Activated CD4-positive, alpha-beta T cell treated with anti-CD3 and anti-CD28 coated beads, Interleukin-2, amount 10 ng/mL, durations not matched to agents 7 days and 5 days (primary cell): Measurements from ENCODE around the gene ITGB1BP2. TPM values are rescaled to one million over a fixed set of nuclear protein-coding genes. Genes with fewer than 3 reads are reported as not detected.
"Not testable (repeated sequence)": the region's sequence is repeated elsewhere in the genome, so short reads cannot be mapped to it uniquely, and the experiment has no call there.

Source experiments
- CTCF ChIA-PET: fragments of 350-600 bp; sonication (Branson Sonifier 250); formaldehyde crosslinking; loops from one replicate; lab custom pipeline; 2021; ENCODE audit warnings: antibody characterized with exemption; lab: Charles Lee
- POLR2A ChIA-PET: fragments of 350-600 bp; sonication (Branson Sonifier 250); formaldehyde crosslinking; loops from one replicate; lab custom pipeline; 2021; ENCODE audit warnings: antibody characterized with exemption; lab: Charles Lee
- DNase-seq: peaks from one replicate; pipeline ENCODE4 v3.0.0-alpha.2; 2020
- H3K27ac Mint-ChIP-seq: one replicate; pipeline ENCODE4 v1.8.0; 2021; ENCODE audit warnings: mild to moderate bottlenecking, moderate library complexity, mixed read lengths
- H3K27me3 Mint-ChIP-seq: one replicate; pipeline ENCODE4 v1.8.0; 2021; ENCODE audit warnings: mixed read lengths
- H3K36me3 Mint-ChIP-seq: one replicate; pipeline ENCODE4 v1.8.0; 2021; ENCODE audit warnings: low read depth, mixed read lengths
- H3K4me1 Mint-ChIP-seq: one replicate; pipeline ENCODE4 v1.8.0; 2021; ENCODE audit warnings: mixed read lengths
- H3K4me3 Mint-ChIP-seq: one replicate; pipeline ENCODE4 v1.8.0; 2021; ENCODE audit warnings: mild to moderate bottlenecking, moderate library complexity, mixed read lengths
- H3K9me3 Mint-ChIP-seq: one replicate; pipeline ENCODE4 v1.8.0; 2021; ENCODE audit warnings: mixed read lengths
- total RNA-seq, 2 experiments: library from RNA; stranded (reverse); gene quantifications; one replicate each; pipeline ENCODE4 v1.2.3, GENCODE V29; 2021

Gene ITGB1BP2
- total RNA-seq: 1 to 10 TPM; 4.4 to 4.7 TPM

DNA sequence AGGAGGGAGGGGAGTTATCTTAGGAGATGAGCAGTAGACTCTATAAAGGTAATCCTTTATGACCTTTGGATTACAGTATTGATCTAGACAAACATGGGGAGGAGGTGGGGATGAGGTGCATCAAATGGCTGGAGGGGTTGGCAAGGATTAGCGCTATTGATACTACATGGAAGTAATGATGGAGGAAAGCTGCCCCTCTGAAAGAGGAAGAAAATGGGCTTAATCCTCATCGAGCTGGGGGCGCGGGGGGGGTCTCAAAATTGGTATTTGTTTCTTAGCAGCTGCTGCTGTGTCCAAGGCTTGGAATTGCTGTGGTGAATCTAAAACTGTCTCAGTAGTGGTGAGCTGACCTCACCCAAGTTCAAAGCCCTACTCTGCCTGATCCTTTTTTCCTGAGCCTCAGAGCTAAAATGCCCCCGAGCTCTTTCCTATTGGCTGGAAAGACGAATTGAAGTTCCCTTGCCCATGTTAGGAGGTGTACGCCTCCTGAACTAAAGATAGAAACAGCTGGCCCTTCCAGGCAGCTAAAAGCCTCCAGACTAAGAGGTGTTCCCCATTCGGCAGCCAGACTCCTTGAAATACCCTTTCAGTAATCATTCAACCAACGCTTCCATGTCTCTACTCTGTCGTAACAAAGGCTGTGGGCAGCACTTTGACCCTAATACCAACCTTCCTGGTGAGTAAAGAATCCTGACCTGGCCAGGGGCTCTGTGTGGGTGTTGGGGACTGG is at the start of gene ITGB1BP2:
TSS of gene ITGB1BP2 (plus strand) at position 556 of the 730 bp plus-strand sequence. CDS start at position 613, 57 bp downstream.
- ChIA-PET CTCF (interaction anchor here (0.6 to 1.1 kb wide), 3 partner anchors 13 to 22 kb away, joined by 3 read pairs; no protein-coding TSS in a partner anchor), POLR2A (no interaction called here)
- Mint-ChIP-seq H3K27me3 (no peaks in the 10 kb centered on the region), H3K4me1 (peaks cover 22% of the 10 kb centered on the region), H3K27ac (peak within 1 kb of the TSS; percentile 41), H3K36me3 (peaks cover 60% of the 10 kb centered on the region), H3K4me3 (no peak within 1 kb of the TSS), H3K9me3 (no peaks in the 10 kb centered on the region)
- DNase-seq: no peak

DNA sequence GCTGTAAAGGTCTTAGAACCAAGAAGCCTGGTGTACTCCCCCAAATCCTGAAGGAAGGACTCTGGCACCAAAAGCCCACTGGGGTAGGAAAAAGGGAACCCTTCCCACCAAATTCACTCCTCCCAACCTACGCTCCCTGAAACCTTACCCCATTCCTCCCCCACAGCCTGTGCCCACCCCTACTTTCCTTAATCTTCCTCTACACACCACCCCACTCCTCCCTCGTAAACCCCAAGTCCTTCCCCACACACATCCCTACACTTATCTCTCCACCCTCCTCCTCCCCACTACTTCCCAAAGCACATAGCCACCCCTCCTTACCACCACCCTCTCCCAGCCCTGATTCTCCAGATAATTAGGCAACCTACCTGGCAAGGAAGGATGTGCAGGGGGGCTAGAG is 49.3 kb upstream of the ITGB1BP2 start:
- peaks cover 6% of the 10 kb centered on the region for H3K36me3 Mint-ChIP-seq
- no peaks in the 10 kb centered on the region for H3K27me3 Mint-ChIP-seq
- H3K27ac Mint-ChIP-seq: no peak overlapping the region
- CTCF ChIA-PET: no interaction called here
- POLR2A ChIA-PET: no interaction called here
- H3K4me1 Mint-ChIP-seq: peaks cover 36% of the 10 kb centered on the region
- peak overlapping the region; percentile 91 for H3K4me3 Mint-ChIP-seq
- no peaks in the 10 kb centered on the region for H3K9me3 Mint-ChIP-seq
- no peak for DNase-seq

DNA sequence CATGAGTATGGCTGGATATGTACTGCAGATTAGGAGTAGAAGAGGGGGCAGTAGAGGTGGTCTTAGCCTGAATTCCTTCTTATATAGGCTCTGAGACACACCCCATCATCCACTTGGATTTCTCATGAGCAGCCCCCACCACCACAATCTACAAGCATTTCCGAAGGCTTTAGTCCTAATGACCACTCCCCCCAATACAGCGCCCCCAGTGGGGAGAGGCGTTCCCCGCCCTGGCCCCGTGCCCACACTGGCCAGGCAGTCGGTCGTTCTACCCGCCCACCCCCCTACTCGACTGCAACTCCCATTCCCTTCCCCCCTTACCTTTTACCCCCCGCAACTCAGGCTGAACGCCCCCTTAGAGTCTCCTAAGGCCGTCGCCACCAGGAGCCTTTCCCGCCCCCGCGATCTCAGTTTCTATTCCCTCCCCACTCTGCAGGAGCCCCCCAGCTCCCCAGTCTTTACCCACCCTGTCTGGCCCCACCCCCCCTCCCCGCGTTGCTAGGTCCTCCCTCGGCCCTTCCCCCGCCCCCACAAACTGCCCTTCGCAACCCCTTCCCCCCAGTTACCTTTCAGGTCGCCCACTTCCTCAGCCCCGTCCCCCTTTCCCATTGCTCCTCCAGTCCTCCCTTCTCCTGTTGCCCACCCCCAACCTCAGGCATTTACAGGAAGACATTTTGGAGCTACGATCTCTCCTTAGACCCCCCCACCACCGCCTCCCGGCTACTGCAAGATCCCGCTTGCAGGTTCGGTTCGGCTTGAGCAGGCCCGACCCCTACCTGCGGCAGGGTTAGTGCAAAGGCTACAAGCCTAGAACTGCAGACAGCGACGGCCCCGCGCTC is 48.1 kb upstream of the ITGB1BP2 start:
- H3K9me3 Mint-ChIP-seq: no peaks in the 10 kb centered on the region
- peak overlapping the region; percentile 94 for H3K27ac Mint-ChIP-seq
- peaks cover 36% of the 10 kb centered on the region for H3K4me1 Mint-ChIP-seq
- ChIA-PET CTCF (no interaction called here), POLR2A (no interaction called here)
- peak overlapping the region; percentile 91 for H3K4me3 Mint-ChIP-seq
- no peaks in the 10 kb centered on the region for H3K27me3 Mint-ChIP-seq
- H3K36me3 Mint-ChIP-seq: peaks cover 4% of the 10 kb centered on the region
- DNase-seq: peak; percentile 30

DNA sequence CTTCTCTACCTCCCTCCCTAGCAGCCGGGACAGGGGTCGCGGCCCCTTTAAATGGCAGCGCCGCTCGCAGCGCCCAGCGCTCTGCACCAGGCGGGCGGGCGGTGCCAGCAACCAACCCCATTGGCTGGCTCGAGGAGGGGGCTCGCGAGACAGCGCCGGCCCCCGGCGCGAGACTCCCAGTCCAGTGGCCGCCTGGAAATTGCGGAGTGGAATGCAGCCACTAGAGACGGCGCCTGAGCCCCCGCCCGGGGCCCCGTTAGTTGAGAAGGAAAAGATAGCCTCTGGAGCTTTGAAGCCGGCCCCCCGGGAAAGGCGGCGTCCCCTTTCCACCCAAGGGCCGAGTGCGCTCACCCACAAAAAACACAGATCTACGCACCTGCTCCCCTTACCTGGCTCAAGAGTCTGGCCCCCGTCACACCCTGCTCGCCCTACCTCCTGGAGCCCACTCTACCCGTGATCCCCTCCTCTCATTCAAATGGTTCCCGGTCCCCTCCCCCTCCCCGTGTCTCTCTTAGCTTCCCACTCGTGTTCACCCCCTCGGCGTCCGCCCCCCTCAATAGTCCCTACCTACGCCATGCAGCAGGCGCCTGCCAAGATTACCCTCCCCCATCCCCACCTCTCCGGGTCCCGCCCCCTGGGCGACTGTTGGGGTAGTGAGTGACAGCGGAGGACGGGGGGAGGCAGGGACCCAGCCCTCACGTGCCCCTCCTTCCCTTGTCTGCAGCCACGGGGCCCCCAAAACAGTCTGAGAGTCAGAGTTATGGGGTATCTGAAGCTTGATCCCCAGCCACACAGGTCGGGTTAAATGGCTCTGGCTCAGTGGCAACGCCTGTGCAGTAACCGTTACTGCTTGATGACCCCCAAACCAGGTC is 47.2 kb upstream of the ITGB1BP2 start, which contains the start of gene ZMYM3:
TSS of gene ZMYM3 (minus strand) at position 49 of the 872 bp plus-strand sequence. CDS start 885 bp downstream, outside the sequence.
- peak; percentile 81 for DNase-seq
- CTCF ChIA-PET: no interaction called here
- peaks cover 1% of the 10 kb centered on the region for H3K36me3 Mint-ChIP-seq
- no peaks in the 10 kb centered on the region for H3K27me3 Mint-ChIP-seq
- POLR2A ChIA-PET: no interaction called here
- H3K27ac Mint-ChIP-seq: peak within 1 kb of the TSS; percentile 94
- H3K4me1 Mint-ChIP-seq: peaks cover 36% of the 10 kb centered on the region
- no peaks in the 10 kb centered on the region for H3K9me3 Mint-ChIP-seq
- peak within 1 kb of the TSS; percentile 91 for H3K4me3 Mint-ChIP-seq

DNA sequence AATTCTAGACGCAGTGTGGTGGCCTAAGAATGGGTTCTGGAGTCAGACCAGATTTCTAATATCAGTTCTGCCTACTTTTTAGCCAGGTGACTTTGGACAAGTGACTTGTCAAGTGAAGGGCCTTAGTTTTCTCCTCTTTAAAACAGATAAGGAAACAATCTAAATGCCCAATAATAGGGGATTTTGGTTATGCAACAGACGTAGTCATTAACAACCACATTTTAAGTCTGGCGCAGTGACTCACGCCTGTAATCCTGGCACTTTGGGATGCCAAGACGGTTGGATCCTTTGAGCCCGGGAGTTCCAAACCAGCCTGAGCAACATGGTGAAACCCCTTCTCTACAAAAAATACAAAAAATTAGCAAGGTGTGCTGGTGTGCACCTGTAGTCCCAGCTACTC is 45.5 kb upstream of the ITGB1BP2 start:
- Mint-ChIP-seq H3K4me1 (peaks cover 29% of the 10 kb centered on the region), H3K36me3 (no peaks in the 10 kb centered on the region), H3K9me3 (no peaks in the 10 kb centered on the region), H3K4me3 (no peak overlapping the region), H3K27me3 (no peaks in the 10 kb centered on the region), H3K27ac (no peak overlapping the region)
- no peak for DNase-seq
- POLR2A ChIA-PET: no interaction called here
- CTCF ChIA-PET: no interaction called here

DNA sequence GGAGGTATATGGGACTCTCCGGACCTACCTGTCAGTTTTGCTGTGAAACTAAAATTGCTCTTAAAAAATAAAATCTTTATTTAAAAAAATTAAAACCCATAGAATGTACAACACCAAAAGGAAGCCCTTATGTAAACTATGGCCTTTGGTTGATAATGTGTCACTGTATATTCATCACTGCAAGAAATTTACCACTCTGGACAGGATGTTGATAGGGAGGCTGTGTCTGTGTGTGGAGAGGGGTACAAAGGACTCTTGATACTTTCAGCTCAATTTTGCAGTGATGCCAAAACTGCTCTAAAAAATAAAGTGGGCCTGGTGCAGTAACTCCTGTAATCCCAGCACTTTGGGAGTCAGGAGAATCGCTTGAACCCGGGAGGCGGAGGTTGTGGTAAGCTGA is 44.7 kb upstream of the ITGB1BP2 start:
- no peaks in the 10 kb centered on the region for H3K9me3 Mint-ChIP-seq
- DNase-seq: no peak
- H3K4me1 Mint-ChIP-seq: peaks cover 21% of the 10 kb centered on the region
- H3K27me3 Mint-ChIP-seq: no peaks in the 10 kb centered on the region
- no peak overlapping the region for H3K4me3 Mint-ChIP-seq
- CTCF ChIA-PET: no interaction called here
- H3K36me3 Mint-ChIP-seq: no peaks in the 10 kb centered on the region
- POLR2A ChIA-PET: no interaction called here
- H3K27ac Mint-ChIP-seq: no peak overlapping the region

DNA sequence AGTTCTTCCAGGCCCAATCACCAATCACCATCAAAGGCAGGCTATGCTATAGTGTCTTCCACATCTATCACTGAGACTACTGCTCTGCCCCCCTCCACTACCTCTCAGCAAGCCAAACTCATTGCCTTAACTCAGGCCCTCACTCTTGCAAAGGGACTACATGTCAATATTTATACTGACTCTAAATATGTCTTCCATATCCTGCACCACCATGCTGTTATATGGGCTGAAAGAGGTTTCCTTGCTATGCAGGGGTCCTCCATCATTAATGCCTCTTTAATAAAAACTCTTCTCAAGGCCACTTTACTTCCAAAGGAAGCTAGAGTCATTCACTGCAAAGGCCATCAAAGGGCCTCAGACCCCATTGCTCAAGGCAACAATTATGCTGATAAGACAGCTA is 32.9 kb upstream of the ITGB1BP2 start:
- H3K27ac Mint-ChIP-seq, DNase-seq, H3K36me3 Mint-ChIP-seq, H3K4me1 Mint-ChIP-seq, H3K9me3 Mint-ChIP-seq, H3K4me3 Mint-ChIP-seq, POLR2A ChIA-PET, H3K27me3 Mint-ChIP-seq: not testable (repeated sequence)
- CTCF ChIA-PET: interaction anchor here (0.6 kb wide), 1 partner anchor 59 kb away, joined by 3 read pairs; no protein-coding TSS in a partner anchor

DNA sequence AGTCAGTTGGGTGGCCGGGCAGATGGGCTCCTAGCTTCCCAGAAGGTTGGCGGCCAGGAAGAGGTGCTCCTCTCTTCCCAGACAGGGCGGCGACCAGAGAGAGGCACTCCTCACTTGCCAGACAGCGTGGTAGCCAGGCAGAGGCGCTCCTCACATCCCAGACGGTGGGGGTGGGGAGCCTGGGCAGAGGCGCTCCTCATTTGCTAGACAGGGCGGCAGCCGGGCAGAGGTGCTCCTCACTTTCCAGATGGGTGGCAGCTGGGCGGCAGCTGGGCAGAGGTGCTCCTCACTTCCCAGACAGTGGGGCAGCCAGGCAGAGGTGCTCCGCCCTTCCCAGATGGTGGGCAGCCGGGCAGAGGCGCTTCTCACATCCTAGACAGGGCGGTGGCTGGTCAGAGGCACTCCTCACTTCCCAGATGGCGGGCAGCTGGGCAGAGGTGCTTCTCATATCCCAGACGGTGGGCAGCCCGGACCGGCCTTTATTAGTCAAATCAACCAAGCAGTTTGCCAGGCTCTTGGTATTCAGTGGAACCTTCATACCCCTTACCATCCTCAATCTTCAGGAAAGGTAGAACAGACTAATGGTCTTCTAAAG is 31.7 kb upstream of the ITGB1BP2 start:
- DNase-seq: no peak
- no peak overlapping the region for H3K27ac Mint-ChIP-seq
- H3K9me3 Mint-ChIP-seq: no peaks in the 10 kb centered on the region
- no peaks in the 10 kb centered on the region for H3K36me3 Mint-ChIP-seq
- no peak overlapping the region for H3K4me3 Mint-ChIP-seq
- H3K4me1 Mint-ChIP-seq: no peaks in the 10 kb centered on the region
- ChIA-PET POLR2A (no interaction called here), CTCF (no interaction called here)
- H3K27me3 Mint-ChIP-seq: no peaks in the 10 kb centered on the region

DNA sequence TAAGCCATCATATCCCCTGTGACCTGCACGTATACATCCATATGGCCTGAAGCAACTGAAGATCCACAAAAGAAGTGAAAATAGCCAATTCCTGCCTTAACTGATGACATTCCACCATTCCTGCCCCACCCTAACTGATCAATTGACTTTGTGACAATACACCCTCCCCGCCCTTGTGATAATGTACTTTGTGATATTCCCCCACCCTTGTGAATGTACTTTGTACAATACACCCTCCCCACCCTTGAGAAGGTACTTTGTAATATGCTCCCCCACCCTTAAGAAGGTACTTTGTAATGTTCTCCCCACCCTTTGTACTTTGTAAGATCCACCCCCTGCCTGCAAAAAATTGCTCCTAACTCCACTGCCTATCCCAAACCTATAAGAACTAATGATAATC is 29.2 kb upstream of the ITGB1BP2 start:
- DNase-seq, POLR2A ChIA-PET, H3K4me3 Mint-ChIP-seq, CTCF ChIA-PET, H3K9me3 Mint-ChIP-seq, H3K27ac Mint-ChIP-seq, H3K4me1 Mint-ChIP-seq, H3K27me3 Mint-ChIP-seq, H3K36me3 Mint-ChIP-seq: not testable (repeated sequence)

DNA sequence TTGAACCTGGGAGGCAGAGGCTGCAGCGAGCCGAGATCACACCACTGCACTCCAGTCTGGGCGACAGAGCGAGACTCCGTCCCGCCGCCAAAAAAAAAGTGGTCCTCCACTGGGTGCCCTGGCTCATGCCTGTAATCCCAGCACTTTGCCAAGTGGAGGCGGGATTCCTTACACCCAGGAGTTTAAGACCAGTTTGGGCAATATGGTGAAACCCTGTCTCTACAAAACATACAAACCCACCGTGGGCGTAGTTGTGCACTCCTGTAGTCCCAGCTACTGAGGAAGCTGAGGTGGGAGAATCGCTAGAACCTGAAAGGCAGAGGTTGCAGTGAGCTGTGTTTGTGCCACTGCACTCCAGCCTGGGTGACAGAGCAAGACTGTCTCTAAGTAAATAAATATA is 20.2 kb upstream of the ITGB1BP2 start:
- H3K4me1 Mint-ChIP-seq, H3K4me3 Mint-ChIP-seq, H3K27me3 Mint-ChIP-seq, H3K27ac Mint-ChIP-seq, DNase-seq, H3K9me3 Mint-ChIP-seq, POLR2A ChIA-PET: not testable (repeated sequence)
- CTCF ChIA-PET: interaction anchor here (0.6 to 0.7 kb wide), 3 partner anchors 75 to 251 kb away, joined by 3 to 4 read pairs (median 3); no protein-coding TSS in a partner anchor
- peaks cover 20% of the 10 kb centered on the region for H3K36me3 Mint-ChIP-seq

DNA sequence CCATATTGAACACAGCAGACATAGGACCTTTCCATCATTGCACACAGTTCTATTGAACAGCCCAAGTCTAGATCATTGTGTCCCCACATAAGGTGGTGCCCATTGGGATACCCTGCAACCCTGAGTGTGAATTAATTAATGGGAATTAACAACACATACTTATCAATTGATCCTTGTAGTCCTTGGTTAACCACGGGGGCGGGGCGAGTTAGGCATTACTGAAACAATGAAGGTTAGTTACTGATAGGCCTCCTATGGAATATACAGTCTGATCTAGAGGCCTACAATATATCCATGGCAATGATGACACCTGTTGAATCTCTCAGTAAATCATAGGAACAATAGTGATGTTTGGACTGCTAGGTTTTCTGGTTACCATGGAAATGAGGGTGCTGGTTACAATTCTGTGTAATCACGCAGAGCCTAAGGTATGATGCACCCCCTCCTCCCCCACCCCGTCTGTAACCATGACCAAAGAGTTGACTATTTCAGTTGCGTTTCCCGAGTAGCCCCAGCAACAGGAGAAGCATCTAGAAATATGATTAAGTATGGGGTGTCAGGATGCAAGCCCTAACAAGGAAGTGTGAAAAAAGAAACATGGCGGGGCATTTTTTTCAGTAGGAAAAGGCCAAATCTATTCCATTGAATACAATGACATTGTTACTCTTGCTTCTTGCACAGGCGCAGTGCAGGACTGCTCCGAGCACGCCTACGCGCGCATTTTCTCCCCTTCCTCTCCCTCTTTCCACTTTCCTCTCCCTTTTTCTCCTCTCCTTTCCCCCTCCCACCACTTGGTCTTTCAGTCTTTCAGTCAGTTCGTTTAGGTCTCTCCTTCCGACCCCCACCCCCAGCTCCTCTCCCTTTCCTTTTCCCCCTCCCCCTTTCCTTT is 18.8 kb upstream of the ITGB1BP2 start:
- peak; percentile 53 for DNase-seq
- peaks cover 13% of the 10 kb centered on the region for H3K4me1 Mint-ChIP-seq
- no peaks in the 10 kb centered on the region for H3K9me3 Mint-ChIP-seq
- H3K27ac Mint-ChIP-seq: peak overlapping the region; percentile 100
- H3K27me3 Mint-ChIP-seq: no peaks in the 10 kb centered on the region
- peaks cover 23% of the 10 kb centered on the region for H3K36me3 Mint-ChIP-seq
- CTCF ChIA-PET: interaction anchor here (0.9 kb wide), 1 partner anchor 165 kb away, joined by 3 read pairs; no protein-coding TSS in a partner anchor
- POLR2A ChIA-PET: interaction anchor here (0.6 to 1.2 kb wide), 6 partner anchors 16 to 252 kb away, joined by 3 to 7 read pairs (median 5); partner anchors contain the start of gene TAF1
- peak overlapping the region; percentile 93 for H3K4me3 Mint-ChIP-seq
